GM21515 (cell line): ENCODE measurements around the gene SNCAIP.

Experiments
- ATAC-seq: cut with Tn5 transposase; IDR thresholded peaks from one replicate; pipeline ENCODE4 v1.9.1; 2021; ENCODE audit not compliant: unreplicated experiment

The SNCAIP gene

DNA sequence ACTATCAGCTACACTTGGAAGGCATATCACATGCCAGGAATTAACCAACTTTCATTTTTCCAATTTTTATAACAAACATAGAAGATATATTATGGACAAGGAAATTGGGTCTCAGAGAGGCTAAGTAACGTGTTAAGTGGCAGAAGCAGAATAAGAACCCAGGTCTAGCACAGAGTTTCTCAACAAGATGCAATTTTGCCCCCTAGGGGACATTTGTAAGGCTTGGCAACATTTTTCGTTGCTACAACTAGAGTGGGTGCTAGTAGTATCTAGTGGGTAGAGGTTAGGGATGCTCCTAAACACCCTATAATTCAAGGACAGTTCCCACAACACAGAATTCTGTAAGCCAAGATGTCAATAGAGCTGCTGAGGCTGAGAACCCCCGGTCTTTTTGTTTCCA is 180.6 kb downstream of the SNCAIP start:
- ATAC-seq: no peak

DNA sequence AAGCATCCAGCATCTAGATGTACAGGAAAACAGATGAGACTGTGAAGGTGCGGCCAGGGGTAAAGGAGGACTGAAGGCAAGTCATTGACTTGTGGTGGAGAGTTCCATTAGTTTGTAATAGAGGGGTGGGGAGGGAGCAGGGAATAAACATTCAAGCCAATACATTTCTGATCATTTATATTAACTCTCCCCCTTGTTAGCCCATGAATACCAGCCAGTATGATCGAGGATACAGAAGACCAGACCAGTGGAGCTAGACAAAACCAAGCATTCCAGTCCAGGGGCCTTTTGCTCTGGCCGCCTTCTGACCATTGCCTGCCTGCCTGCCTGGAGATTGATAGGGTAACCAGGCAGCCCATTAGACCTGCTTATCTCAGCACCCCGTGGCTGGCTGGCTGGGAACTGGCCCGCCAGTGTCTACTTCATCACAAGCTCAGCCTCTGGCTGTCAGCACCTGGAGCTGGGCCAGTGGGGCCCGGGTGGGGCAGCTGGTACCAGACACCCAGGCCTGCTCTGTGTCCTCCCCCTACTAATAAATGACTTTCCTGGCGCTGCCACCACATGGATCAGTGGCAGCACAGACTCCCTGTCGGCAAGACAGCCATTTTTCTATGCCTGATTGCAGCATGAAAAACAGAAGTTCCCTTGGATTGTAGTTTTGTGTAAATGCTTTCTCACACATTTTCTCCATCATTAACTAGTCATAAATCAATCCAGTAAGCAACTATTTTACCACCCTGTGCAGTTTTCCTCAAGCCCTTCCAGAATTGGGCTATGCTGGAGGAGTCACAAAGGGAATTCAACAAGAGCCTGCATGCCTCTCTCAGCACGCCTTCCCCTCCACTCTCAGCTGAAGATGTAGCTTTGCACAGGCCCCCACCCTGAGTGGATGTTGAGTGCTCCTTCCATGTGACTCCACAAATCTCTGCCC is 181.3 kb downstream of the SNCAIP start:
- no peak for ATAC-seq

- ATAC-seq: no peak
Observed at GRCh38 chr5:122494109-122494508, 182.1 kb downstream of the SNCAIP start.

- no peak for ATAC-seq
Observed at GRCh38 chr5:122498163-122498562, 186.1 kb downstream of the SNCAIP start.

GRCh38 chr5:122499585-122499984 is 187.5 kb downstream of the SNCAIP start:
- ATAC-seq: no peak

GRCh38 chr5:122500245-122501088 is 188.4 kb downstream of the SNCAIP start:
- no peak for ATAC-seq

GRCh38 chr5:122501089-122501435 is 189.0 kb downstream of the SNCAIP start:
- ATAC-seq: no peak

GRCh38 chr5:122507045-122507444 is 195.0 kb downstream of the SNCAIP start:
- no peak for ATAC-seq

DNA sequence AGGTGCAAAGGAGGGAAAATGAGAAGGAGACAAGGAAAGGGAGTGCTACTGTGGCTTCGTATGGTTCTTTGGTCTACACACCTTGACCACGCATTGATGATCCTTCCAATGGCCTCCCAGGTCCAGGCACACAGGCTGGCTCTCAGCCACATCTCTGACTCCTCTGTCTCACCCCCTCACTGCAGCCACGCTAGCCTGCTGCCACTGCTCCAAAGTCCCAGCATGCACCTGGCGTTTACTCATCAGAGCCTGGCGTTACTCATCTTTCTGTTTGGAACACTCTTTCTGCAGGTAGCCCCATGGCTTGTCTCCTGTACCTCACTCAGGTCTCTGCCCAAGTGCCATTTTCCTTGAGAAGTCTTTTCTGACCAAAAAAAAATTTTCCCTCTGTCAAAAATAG is 195.5 kb downstream of the SNCAIP start:
- no peak for ATAC-seq

DNA sequence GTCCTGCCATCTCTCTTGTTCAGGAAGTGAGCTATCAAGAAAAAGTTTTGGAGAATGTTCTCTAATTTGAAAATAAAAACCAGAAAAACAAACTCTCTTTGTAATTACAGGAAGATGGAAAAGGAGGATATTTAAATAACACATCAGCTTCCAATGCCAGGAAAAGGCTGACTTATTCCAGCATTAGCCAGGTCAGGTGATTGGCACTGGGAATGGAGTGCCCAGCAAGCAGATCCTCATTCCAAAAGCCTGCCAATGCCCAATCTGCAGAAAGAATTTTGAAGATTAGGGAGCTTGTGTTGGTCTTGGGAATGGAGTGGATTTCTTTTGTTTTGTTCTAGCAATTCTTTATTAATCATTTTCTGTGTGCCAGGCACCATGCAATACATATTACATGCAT is 196.6 kb downstream of the SNCAIP start:
- no peak for ATAC-seq
